ENCODE measurements around the gene QPCTL. TPM values are rescaled to one million over a fixed set of nuclear protein-coding genes. Genes with fewer than 3 reads are reported as not detected.

QPCTL gene
- total and polyA plus RNA-seq, 9 of the 15 experiments (the other 6 are each of a cell fraction or from before 2014, with no cell fraction given), result 0.99 to 31.3 (median 12.7) TPM

DNA sequence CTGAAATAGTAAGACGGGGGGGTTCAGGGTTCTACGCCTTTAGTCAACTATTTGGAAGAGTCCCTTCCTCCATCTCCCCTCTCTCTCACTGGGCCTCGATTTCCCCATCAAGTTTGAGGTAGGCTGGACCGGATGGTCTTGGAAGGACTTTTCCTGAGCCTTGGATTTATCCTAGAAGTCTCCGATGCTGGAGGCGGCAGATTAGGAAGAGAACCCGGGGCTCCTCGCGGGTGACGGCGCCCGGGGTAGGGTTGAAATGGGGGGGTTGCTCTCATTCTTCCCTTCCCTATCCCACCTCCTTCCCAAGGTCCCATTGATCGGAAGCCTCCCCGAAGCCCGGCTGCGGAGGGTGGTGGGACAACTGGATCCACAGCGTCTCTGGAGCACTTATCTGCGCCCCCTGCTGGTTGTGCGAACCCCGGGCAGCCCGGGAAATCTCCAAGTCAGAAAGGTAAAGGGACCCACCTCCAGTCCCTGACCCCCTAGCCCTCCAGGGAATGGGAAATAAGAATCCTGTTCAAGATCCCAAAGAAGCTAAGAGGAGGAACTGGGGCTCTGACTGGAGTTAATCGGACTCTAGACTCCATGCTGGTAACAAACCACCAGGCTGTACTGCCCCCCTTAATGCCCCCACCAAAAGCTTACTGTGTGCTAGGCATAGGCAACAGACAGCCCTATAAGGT is 781 bp downstream of the QPCTL start (continued):
- TF ChIP-seq YY1 (IDR thresholded peaks at IDR 0.05; ENCODE audit: borderline replicate concordance in 1 of 3, control insufficient read depth in 1 of 3, extremely low read depth in 1 of 3, insufficient read depth in 3 of 3, insufficient read length in 1 of 3, insufficient replicate concordance in 2 of 3, low read depth in 1 of 3, low read length in 2 of 3), result peak in 1 of 3 experiments; percentile 23
- no peak for TF ChIP-seq IFI16 (CRISPR knock-in tag; IDR thresholded peaks at IDR 0.05)
- TF ChIP-seq DIDO1 (tag; IDR thresholded peaks at IDR 0.05; ENCODE audit: low read depth), result no peak
- TF ChIP-seq TAF1 (IDR thresholded peaks at IDR 0.05; ENCODE audit: control insufficient read depth, extremely low read depth, insufficient read depth, low read length, severe bottlenecking), result peak; percentile 44
- TF ChIP-seq, protein P1, sequence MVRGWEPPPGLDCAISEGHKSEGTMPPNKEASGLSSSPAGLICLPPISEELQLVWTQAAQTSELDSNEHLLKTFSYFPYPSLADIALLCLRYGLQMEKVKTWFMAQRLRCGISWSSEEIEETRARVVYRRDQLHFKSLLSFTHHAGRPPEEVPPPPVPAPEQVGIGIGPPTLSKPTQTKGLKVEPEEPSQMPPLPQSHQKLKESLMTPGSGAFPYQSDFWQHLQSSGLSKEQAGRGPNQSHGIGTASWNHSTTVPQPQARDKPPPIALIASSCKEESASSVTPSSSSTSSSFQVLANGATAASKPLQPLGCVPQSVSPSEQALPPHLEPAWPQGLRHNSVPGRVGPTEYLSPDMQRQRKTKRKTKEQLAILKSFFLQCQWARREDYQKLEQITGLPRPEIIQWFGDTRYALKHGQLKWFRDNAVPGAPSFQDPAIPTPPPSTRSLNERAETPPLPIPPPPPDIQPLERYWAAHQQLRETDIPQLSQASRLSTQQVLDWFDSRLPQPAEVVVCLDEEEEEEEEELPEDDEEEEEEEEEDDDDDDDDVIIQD (CRISPR knock-in tag; IDR thresholded peaks at IDR 0.05), result no peak
- TF ChIP-seq, protein P2, sequence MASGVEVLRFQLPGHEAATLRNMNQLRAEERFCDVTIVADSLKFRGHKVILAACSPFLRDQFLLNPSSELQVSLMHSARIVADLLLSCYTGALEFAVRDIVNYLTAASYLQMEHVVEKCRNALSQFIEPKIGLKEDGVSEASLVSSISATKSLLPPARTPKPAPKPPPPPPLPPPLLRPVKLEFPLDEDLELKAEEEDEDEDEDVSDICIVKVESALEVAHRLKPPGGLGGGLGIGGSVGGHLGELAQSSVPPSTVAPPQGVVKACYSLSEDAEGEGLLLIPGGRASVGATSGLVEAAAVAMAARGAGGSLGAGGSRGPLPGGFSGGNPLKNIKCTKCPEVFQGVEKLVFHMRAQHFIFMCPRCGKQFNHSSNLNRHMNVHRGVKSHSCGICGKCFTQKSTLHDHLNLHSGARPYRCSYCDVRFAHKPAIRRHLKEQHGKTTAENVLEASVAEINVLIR (CRISPR knock-in tag; IDR thresholded peaks at IDR 0.05), result no peak
- no peak for TF ChIP-seq PTRF (tag; IDR thresholded peaks at IDR 0.05)
- TF ChIP-seq RUNX1 (IDR thresholded peaks at IDR 0.05; ENCODE audit: low read depth), result no peak
- no peak for TF ChIP-seq ZNF143 (CRISPR knock-in tag; IDR thresholded peaks at IDR 0.05)
- TF ChIP-seq, protein P3, sequence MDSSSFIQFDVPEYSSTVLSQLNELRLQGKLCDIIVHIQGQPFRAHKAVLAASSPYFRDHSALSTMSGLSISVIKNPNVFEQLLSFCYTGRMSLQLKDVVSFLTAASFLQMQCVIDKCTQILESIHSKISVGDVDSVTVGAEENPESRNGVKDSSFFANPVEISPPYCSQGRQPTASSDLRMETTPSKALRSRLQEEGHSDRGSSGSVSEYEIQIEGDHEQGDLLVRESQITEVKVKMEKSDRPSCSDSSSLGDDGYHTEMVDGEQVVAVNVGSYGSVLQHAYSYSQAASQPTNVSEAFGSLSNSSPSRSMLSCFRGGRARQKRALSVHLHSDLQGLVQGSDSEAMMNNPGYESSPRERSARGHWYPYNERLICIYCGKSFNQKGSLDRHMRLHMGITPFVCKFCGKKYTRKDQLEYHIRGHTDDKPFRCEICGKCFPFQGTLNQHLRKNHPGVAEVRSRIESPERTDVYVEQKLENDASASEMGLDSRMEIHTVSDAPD (CRISPR knock-in tag; IDR thresholded peaks at IDR 0.05), result no peak
- TF ChIP-seq, protein P4, sequence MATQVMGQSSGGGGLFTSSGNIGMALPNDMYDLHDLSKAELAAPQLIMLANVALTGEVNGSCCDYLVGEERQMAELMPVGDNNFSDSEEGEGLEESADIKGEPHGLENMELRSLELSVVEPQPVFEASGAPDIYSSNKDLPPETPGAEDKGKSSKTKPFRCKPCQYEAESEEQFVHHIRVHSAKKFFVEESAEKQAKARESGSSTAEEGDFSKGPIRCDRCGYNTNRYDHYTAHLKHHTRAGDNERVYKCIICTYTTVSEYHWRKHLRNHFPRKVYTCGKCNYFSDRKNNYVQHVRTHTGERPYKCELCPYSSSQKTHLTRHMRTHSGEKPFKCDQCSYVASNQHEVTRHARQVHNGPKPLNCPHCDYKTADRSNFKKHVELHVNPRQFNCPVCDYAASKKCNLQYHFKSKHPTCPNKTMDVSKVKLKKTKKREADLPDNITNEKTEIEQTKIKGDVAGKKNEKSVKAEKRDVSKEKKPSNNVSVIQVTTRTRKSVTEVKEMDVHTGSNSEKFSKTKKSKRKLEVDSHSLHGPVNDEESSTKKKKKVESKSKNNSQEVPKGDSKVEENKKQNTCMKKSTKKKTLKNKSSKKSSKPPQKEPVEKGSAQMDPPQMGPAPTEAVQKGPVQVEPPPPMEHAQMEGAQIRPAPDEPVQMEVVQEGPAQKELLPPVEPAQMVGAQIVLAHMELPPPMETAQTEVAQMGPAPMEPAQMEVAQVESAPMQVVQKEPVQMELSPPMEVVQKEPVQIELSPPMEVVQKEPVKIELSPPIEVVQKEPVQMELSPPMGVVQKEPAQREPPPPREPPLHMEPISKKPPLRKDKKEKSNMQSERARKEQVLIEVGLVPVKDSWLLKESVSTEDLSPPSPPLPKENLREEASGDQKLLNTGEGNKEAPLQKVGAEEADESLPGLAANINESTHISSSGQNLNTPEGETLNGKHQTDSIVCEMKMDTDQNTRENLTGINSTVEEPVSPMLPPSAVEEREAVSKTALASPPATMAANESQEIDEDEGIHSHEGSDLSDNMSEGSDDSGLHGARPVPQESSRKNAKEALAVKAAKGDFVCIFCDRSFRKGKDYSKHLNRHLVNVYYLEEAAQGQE (IDR thresholded peaks at IDR 0.05; ENCODE audit: borderline replicate concordance), result peak; percentile 37; the same call in 1 of the 2 replicates
- TF ChIP-seq, protein P4 (CRISPR knock-in tag; IDR thresholded peaks at IDR 0.05; ENCODE audit: low read depth), result no peak
- no peak for TF ChIP-seq POLR3A (IDR thresholded peaks at IDR 0.05; ENCODE audit: borderline replicate concordance, extremely low read depth, insufficient read depth, insufficient read length)

All from K562 (cell line).